Stomach smooth muscle (tissue), 2 donors: ENCODE measurements around the gene EPHB1.
"Not testable (repeated sequence)": the region's sequence is repeated elsewhere in the genome, so short reads cannot be mapped to it uniquely, and the experiment has no call there.

Source experiments
- H3K27ac ChIP-seq: one replicate; pipeline ENCODE4 v1.7.0; 2013; ENCODE audit warnings: mild to moderate bottlenecking, low read length, inconsistent platforms
- H3K27me3 ChIP-seq, 2 donors: one replicate each; pipeline ENCODE4 v1.7.0; 2013; ENCODE audit warnings: low read length in 2 of 2; ENCODE audit not compliant: insufficient read depth in 2 of 2, control insufficient read depth in 1 of 2
- H3K36me3 ChIP-seq, 2 donors: one replicate each; pipeline ENCODE4 v1.7.0; 2013; ENCODE audit warnings: low read length in 2 of 2; ENCODE audit not compliant: control insufficient read depth in 2 of 2, insufficient read depth in 2 of 2
- H3K4me1 ChIP-seq: one replicate; pipeline ENCODE4 v1.7.0; 2013; ENCODE audit warnings: low read length; ENCODE audit not compliant: control insufficient read depth, insufficient read depth
- H3K4me3 ChIP-seq, 2 donors: one replicate each; pipeline ENCODE4 v1.7.0; 2013; ENCODE audit warnings: low read length in 2 of 2
- H3K9ac ChIP-seq, 2 donors: one replicate each; pipeline ENCODE4 v1.7.0; 2013; ENCODE audit warnings: low read length in 2 of 2, mild to moderate bottlenecking in 1 of 2
- H3K9me3 ChIP-seq, 2 donors: one replicate each; pipeline ENCODE4 v1.7.0; 2013; ENCODE audit warnings: low read length in 2 of 2; ENCODE audit not compliant: control insufficient read depth in 2 of 2
- donor health status: healthy.
- donor health status: Pancreatic carcinoma.

EPHB1 gene

GRCh38 chr3:135217730-135218129 lies 422.7 kb downstream of the EPHB1 start:
- H3K9ac ChIP-seq, result no peak overlapping the region
- H3K4me3 ChIP-seq, result no peak overlapping the region
- no peaks in the 10 kb centered on the region for H3K27me3 ChIP-seq
- no peaks in the 10 kb centered on the region for H3K36me3 ChIP-seq
- H3K27ac ChIP-seq, result no peak overlapping the region
- H3K9me3 ChIP-seq, result no peaks in the 10 kb centered on the region
- H3K4me1 ChIP-seq, result no peaks in the 10 kb centered on the region

- H3K4me3 ChIP-seq, result no peak overlapping the region
- H3K27me3 ChIP-seq, result no peaks in the 10 kb centered on the region
- no peaks in the 10 kb centered on the region for H3K4me1 ChIP-seq
- no peak overlapping the region for H3K27ac ChIP-seq
- H3K9me3 ChIP-seq, result no peaks in the 10 kb centered on the region
- H3K9ac ChIP-seq, result no peak overlapping the region
- H3K36me3 ChIP-seq, result no peaks in the 10 kb centered on the region
Observed at GRCh38 chr3:135218304-135218703, 423.2 kb downstream of the EPHB1 start.

- Histone ChIP-seq H3K27ac (no peak overlapping the region), H3K4me1 (no peaks in the 10 kb centered on the region), H3K9me3 (no peaks in the 10 kb centered on the region), H3K36me3 (no peaks in the 10 kb centered on the region), H3K4me3 (no peak overlapping the region), H3K9ac (no peak overlapping the region), H3K27me3 (no peaks in the 10 kb centered on the region)
Observed at GRCh38 chr3:135218782-135219181, 423.7 kb downstream of the EPHB1 start.

DNA sequence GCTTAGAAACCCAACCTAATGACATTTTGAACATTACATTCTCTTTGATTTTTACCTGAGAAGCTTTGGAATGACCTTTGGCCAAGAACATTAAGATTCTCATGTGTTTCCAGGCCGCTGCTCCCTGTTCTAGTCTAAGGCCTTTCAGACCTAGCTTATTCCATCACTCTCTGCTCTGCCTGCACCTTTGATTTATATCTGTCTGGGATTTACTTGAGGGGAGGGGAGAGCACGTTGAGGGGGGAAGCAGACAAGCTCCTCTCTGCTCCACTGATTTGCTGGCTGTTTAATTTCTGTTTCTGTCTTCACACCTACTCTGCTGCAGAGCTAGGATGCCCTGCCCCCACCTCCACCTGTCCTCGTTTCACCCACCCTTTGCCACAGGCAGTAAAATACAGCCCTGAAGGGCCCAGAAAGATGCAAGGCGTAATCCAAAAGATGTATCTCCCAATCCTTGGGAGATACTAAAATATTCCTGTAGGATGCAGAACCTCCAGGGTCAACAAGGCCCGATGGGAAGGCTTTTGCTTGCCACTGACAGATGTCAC lies 429.8 kb downstream of the EPHB1 start:
- Histone ChIP-seq H3K36me3 (no peaks in the 10 kb centered on the region), H3K27me3 (no peaks in the 10 kb centered on the region), H3K9me3 (no peaks in the 10 kb centered on the region), H3K4me1 (no peaks in the 10 kb centered on the region), H3K4me3 (no peak overlapping the region), H3K27ac (no peak overlapping the region), H3K9ac (no peak overlapping the region)

- Histone ChIP-seq H3K4me3 (no peak overlapping the region), H3K9ac (no peak overlapping the region), H3K27ac (no peak overlapping the region), H3K36me3 (no peaks in the 10 kb centered on the region), H3K27me3 (no peaks in the 10 kb centered on the region), H3K4me1 (no peaks in the 10 kb centered on the region), H3K9me3 (no peaks in the 10 kb centered on the region)
Observed at GRCh38 chr3:135226057-135226456, 431.0 kb downstream of the EPHB1 start.

DNA sequence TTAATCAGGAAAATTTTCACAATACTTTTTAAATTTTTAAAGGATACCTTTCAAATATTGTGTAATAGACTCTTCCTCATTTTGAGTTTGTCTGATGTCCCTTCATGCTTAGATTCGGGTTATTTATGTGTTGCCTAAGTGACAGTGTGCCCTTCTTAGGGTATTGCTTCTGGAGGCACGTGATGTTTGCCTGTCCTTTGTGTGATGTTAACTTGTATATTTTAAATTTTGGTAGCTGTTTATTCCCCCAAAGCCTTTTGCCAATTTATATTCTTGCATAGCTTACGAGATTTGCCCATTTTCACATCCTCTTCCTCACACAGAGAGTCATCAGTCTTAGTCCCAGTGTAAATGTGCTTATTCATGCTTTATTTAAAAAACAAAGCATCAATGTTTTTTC lies 433.1 kb downstream of the EPHB1 start:
- H3K27ac ChIP-seq, result no peak overlapping the region
- no peaks in the 10 kb centered on the region for H3K27me3 ChIP-seq
- no peaks in the 10 kb centered on the region for H3K4me1 ChIP-seq
- no peaks in the 10 kb centered on the region for H3K36me3 ChIP-seq
- H3K9me3 ChIP-seq, result no peaks in the 10 kb centered on the region
- no peak overlapping the region for H3K9ac ChIP-seq
- H3K4me3 ChIP-seq, result no peak overlapping the region

GRCh38 chr3:135229018-135229495 lies 434.0 kb downstream of the EPHB1 start:
- Histone ChIP-seq H3K4me3 (no peak overlapping the region), H3K9ac (no peak overlapping the region), H3K36me3 (no peaks in the 10 kb centered on the region), H3K9me3 (no peaks in the 10 kb centered on the region), H3K27ac (no peak overlapping the region), H3K4me1 (no peaks in the 10 kb centered on the region), H3K27me3 (no peaks in the 10 kb centered on the region)

DNA sequence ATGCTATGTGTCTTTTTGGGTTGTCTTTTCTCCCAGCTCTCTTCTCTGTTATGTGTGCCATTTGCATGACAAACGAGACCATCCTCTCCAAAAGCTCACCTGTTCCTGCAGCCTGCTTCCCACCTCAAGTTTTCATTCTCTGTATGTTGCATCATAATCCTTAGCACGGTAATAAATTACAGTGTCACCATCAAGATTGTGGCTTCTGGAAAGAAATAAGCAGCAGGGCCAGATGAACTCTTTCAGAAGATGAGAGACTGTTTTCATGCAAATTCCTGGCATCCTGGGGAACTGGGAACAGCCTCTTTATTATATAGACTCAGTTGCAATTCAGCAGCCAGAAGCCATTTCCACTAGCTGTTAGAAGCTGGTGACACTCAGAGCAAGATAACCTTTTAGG lies 436.7 kb downstream of the EPHB1 start:
- no peak overlapping the region for H3K4me3 ChIP-seq
- no peak overlapping the region for H3K27ac ChIP-seq
- H3K27me3 ChIP-seq, result no peaks in the 10 kb centered on the region

DNA sequence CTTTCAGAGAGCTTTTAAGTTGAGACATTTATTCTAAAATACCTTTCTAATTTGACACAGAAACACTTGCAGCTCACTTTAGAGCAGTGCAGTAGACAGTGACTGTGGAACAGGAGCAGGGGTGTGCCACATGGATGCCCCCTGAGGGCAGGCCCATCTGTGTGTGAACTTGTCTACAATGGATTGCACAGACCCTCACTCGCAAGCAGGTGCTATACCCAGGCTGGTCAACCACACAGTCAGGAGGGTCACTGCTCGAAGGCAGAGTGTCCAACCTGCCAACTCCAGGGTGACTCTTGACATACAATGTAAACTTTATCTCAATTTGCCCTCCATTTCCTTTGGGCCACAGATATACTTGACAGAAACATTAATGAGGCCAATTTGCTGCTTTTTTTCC lies 437.2 kb downstream of the EPHB1 start:
- Histone ChIP-seq H3K27ac (no peak overlapping the region), H3K36me3 (no peaks in the 10 kb centered on the region), H3K9ac (no peak overlapping the region), H3K4me1 (no peaks in the 10 kb centered on the region), H3K4me3 (no peak overlapping the region), H3K27me3 (no peaks in the 10 kb centered on the region), H3K9me3 (no peaks in the 10 kb centered on the region)

More for the DNA sequence above, 436.7 kb downstream of the EPHB1 start:
- H3K4me1 ChIP-seq, result no peaks in the 10 kb centered on the region
- H3K9ac ChIP-seq, result no peak overlapping the region
- H3K36me3 ChIP-seq, result no peaks in the 10 kb centered on the region
- H3K9me3 ChIP-seq, result no peaks in the 10 kb centered on the region

- not testable (repeated sequence) for H3K27ac ChIP-seq, H3K9ac ChIP-seq, H3K4me3 ChIP-seq, H3K36me3 ChIP-seq, H3K4me1 ChIP-seq, H3K27me3 ChIP-seq, H3K9me3 ChIP-seq
Observed at GRCh38 chr3:135233476-135233875, 438.4 kb downstream of the EPHB1 start.

DNA sequence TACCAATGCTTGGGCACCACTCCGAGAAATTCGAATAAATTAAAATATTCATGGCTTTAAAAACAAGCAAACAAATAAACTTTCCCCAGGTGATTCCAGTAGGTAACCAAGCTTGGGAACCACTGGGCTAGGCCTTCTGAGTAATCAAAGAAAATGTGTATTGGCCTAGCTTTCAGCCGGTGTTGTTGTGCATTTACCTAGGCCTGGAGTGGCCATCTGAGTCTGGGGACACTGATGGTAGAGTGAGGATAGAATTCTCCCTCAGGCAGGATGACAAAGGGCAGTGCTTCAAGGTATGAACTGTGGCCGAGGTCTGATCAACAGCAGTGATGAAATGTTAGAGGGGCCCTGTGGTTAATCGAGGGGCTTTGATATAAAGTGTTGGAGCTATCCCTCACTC lies 440.5 kb downstream of the EPHB1 start:
- no peak overlapping the region for H3K9ac ChIP-seq
- H3K9me3 ChIP-seq, result no peaks in the 10 kb centered on the region
- H3K27me3 ChIP-seq, result no peaks in the 10 kb centered on the region
- H3K36me3 ChIP-seq, result no peaks in the 10 kb centered on the region
- no peaks in the 10 kb centered on the region for H3K4me1 ChIP-seq
- no peak overlapping the region for H3K4me3 ChIP-seq
- H3K27ac ChIP-seq, result no peak overlapping the region
